ENCODE measurements around the gene HES4. TPM values are rescaled to one million over a fixed set of nuclear protein-coding genes. Genes with fewer than 3 reads are reported as not detected.

Gene HES4
- total RNA-seq, 1 experiment from 2014 or later = 145 TPM

DNA sequence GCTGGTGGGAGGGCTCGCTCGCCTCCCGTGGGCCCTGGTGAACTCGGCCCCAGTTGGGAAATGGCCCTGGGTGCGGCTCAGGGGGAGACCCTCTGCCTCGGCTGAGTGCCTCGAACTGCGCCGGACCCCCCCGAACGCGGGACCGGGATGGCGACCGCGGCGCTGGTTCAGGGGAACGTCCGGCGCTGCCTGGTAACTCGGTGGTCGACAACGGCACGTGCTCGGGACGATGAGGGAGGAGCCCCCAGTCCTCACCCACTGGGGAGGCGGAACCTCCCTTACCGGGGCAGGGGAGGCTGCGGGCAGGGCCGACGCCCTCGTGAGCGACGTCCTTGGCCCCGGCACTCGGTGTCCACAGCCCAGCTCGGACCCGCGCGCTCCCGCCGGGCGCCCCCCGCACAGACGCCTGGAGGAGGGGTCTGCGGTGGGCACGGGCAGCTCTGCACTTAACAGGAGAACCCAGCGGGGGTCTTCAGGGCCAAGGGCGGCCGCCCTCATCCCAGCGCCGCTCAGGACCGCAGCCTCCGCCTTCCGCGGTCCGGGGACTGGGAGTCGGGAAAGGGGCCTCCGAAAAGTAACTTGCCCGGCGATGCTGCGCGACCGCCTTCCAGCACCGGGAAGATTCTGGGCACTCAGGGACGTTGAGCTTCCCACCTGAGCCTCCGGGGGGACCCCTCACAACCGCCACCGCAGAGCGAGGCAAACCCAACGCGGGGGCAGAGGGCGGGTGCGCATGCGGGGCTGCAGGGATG, 1.7 kb downstream of the HES4 start:
- Histone ChIP-seq H4K20me1 (ENCODE audit: insufficient read depth) (peaks cover 8% of the 10 kb centered on the region; the same call in 1 of the 2 replicates), H3K27me3 (ENCODE audit: insufficient read depth, low read length) (no peaks in the 10 kb centered on the region), H3K4me1 (ENCODE audit: control insufficient read depth in 1 of 2, insufficient read depth in 2 of 2, low read length in 2 of 2) (peaks cover 9 to 49% of the 10 kb centered on the region in 2 experiments; a peak in 3 of 4 replicates), H3K4me2 (ENCODE audit: low read length) (peak overlapping the region; percentile 98), H3K9me2 (ENCODE audit: insufficient read depth) (no peaks in the 10 kb centered on the region), H3K9ac (ENCODE audit: low read length) (peak overlapping the region; percentile 100), H3K79me2 (ENCODE audit: insufficient read depth, low read length) (peaks cover 29% of the 10 kb centered on the region), H3K9me3 (ENCODE audit: control insufficient read depth in 1 of 2, insufficient read depth in 1 of 2, low read depth in 1 of 2, low read length in 2 of 2) (no peaks in the 10 kb centered on the region), H2AFZ (ENCODE audit: low read depth, low read length, poor library complexity, severe bottlenecking) (no peak overlapping the region), H3K4me3 (replicated peaks in 1 of 2; ENCODE audit: low read depth in 1 of 2, low read length in 2 of 2) (peak overlapping the region; percentile 75 to 83), H3K36me3 (ENCODE audit: control insufficient read depth in 1 of 2, insufficient read depth in 2 of 2, low read length in 2 of 2) (no peaks in the 10 kb centered on the region), H3K27ac (ENCODE audit: low read depth, low read length) (peak overlapping the region; percentile 99)
- ChIA-PET CTCF (interaction anchor here (1.0 kb wide), 1 partner anchor 14 kb away, joined by 4 read pairs; no protein-coding TSS in a partner anchor), POLR2A (interaction anchor here (0.6 to 1.0 kb wide), 2 partner anchors 14 to 41 kb away, joined by 3 read pairs; no protein-coding TSS in a partner anchor), RAD21 (ENCODE audit: low non-redundant PET in 1 of 2, low total read pairs in 2 of 2, uncharacterized antibody in 2 of 2, unreplicated experiment in 2 of 2) (no interaction called here)
- no peak for ATAC-seq
- TF ChIP-seq SIN3A (IDR thresholded peaks at IDR 0.05; ENCODE audit: low read depth) (no peak), EZH2 (IDR thresholded peaks at IDR 0.05) (no peak), POLR2A (IDR thresholded peaks at IDR 0.05; ENCODE audit: borderline replicate concordance, extremely low read depth, insufficient read depth, insufficient read length) (no peak), EGR1 (IDR thresholded peaks at IDR 0.05; ENCODE audit: low read depth) (no peak)
- BruUV-seq (replicated peaks) = no TSS peak
- intact Hi-C loops (cut with micrococcal nuclease) = no loop called here
- no peak for DNase-seq (ENCODE audit: low read depth, low spot score)

DNA sequence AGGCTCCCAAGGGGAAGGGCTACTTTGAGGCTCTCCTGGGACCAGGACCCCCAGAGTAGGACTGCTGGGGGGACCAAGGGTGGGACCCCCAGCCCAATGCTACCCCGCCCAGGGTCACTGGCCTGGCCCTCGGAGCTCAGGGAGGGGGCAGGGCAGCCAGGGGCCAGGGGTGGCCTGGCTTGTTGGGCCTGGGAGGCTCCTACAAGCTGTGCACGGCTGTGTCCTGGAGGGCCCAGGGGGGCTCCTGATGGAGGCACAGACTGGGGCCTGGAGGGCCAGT, 2.2 kb downstream of the HES4 start:
- Histone ChIP-seq H2AFZ (ENCODE audit: low read depth, low read length, poor library complexity, severe bottlenecking) (no peak overlapping the region), H3K4me2 (ENCODE audit: low read length) (peak overlapping the region; percentile 98), H3K9me2 (ENCODE audit: insufficient read depth) (no peaks in the 10 kb centered on the region), H3K27me3 (ENCODE audit: insufficient read depth, low read length) (no peaks in the 10 kb centered on the region), H4K20me1 (ENCODE audit: insufficient read depth) (peaks cover 8% of the 10 kb centered on the region; the same call in 1 of the 2 replicates), H3K36me3 (ENCODE audit: control insufficient read depth in 1 of 2, insufficient read depth in 2 of 2, low read length in 2 of 2) (no peaks in the 10 kb centered on the region), H3K4me3 (replicated peaks in 1 of 2; ENCODE audit: low read depth in 1 of 2, low read length in 2 of 2) (peak overlapping the region in 1 of 2 experiments; percentile 83; a peak in 1 of 4 replicates), H3K9me3 (ENCODE audit: control insufficient read depth in 1 of 2, insufficient read depth in 1 of 2, low read depth in 1 of 2, low read length in 2 of 2) (no peaks in the 10 kb centered on the region), H3K9ac (ENCODE audit: low read length) (peak overlapping the region; percentile 100), H3K4me1 (ENCODE audit: control insufficient read depth in 1 of 2, insufficient read depth in 2 of 2, low read length in 2 of 2) (peaks cover 9 to 45% of the 10 kb centered on the region in 2 experiments; a peak in 3 of 4 replicates), H3K79me2 (ENCODE audit: insufficient read depth, low read length) (peaks cover 29% of the 10 kb centered on the region), H3K27ac (ENCODE audit: low read depth, low read length) (peak overlapping the region; percentile 99)
- RAD21 ChIA-PET (ENCODE audit: low non-redundant PET in 1 of 2, low total read pairs in 2 of 2, uncharacterized antibody in 2 of 2, unreplicated experiment in 2 of 2) = no interaction called here
- intact Hi-C loops (cut with micrococcal nuclease) = no loop called here
- CTCF ChIA-PET = no interaction called here
- TF ChIP-seq POLR2AphosphoS5 (IDR thresholded peaks at IDR 0.05; ENCODE audit: low read depth, low read length) (no peak), TCF7L2 (IDR thresholded peaks at IDR 0.05; ENCODE audit: borderline replicate concordance, extremely low read depth, insufficient read depth, insufficient read length) (no peak), ZNF274 (IDR thresholded peaks at IDR 0.05; ENCODE audit: low read depth, low read length) (no peak), YY1 (IDR thresholded peaks at IDR 0.05; ENCODE audit: extremely low read depth, insufficient replicate concordance, low read depth, low read length) (no peak), JUND (IDR thresholded peaks at IDR 0.05) (no peak), EZH2 (IDR thresholded peaks at IDR 0.05) (no peak), SP1 (IDR thresholded peaks at IDR 0.05; ENCODE audit: low read depth) (no peak), POLR2A (IDR thresholded peaks at IDR 0.05; ENCODE audit: borderline replicate concordance, extremely low read depth, insufficient read depth, insufficient read length) (no peak)
- TF ChIP-seq, protein P1, sequence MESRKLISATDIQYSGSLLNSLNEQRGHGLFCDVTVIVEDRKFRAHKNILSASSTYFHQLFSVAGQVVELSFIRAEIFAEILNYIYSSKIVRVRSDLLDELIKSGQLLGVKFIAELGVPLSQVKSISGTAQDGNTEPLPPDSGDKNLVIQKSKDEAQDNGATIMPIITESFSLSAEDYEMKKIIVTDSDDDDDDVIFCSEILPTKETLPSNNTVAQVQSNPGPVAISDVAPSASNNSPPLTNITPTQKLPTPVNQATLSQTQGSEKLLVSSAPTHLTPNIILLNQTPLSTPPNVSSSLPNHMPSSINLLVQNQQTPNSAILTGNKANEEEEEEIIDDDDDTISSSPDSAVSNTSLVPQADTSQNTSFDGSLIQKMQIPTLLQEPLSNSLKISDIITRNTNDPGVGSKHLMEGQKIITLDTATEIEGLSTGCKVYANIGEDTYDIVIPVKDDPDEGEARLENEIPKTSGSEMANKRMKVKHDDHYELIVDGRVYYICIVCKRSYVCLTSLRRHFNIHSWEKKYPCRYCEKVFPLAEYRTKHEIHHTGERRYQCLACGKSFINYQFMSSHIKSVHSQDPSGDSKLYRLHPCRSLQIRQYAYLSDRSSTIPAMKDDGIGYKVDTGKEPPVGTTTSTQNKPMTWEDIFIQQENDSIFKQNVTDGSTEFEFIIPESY (IDR thresholded peaks at IDR 0.05; ENCODE audit: extremely low read depth, insufficient replicate concordance, low read length) = no peak
- no TSS peak for BruUV-seq (replicated peaks)
- DNase-seq (ENCODE audit: low read depth, low spot score) (no peak), ATAC-seq (no peak)
- POLR2A ChIA-PET = interaction anchor here (1.8 kb wide), 1 partner anchor 16 kb away, joined by 5 read pairs; the partner anchor contains the start of gene ISG15

All from HCT116 (cell line).